NCI-H2029 (cell line): ENCODE results near the gene MFSD11.
"Not testable (repeated sequence)": the region's sequence is repeated elsewhere in the genome, so short reads cannot be mapped to it uniquely, and the experiment has no call there.

Source experiments
- DNase-seq: peaks from one replicate; lab custom pipeline; 2025; lab: John Stamatoyannopoulos, UW

Gene MFSD11

DNA sequence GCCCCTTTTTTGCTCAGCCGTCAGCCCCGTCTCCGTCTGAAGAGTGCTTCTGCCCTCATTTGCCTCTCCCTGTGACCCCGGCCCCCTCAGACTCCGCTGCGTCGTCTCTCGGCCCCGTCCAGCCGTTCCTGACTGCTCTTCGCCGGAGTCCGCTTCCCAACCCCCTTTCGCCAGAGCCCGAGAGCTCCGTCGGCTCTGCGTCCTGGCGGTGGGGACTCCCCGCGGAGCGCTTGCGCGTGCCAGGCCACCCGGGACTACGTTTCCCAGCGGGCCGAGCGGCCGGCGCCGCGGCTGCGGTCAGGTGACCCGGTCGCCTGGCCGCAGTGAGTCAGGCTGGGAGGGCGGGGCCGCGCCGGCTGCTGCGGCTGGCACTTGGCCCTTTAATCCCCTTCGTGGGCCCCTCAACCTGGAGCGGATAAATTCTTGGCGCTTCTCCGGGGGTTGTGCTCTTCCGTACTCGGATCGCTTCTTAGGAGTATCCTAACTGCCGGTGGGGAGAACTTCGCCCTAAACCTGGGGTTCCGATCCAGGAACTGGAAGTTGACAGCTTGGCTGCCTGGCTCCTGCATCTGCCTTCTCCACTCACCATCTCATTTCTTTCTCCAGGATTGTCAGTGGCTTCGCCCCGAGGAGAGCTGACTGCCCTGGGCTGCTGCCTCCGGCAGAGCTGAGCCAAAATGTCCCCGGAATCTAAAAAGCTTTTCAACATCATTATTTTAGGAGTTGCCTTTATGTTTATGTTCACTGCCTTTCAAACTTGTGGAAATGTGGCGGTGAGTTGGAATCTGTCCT, at the start of gene MFSD11:
TSS of gene MFSD11 (plus strand) at position 444 of the 792 bp plus-strand sequence. CDS start at position 678, 234 bp downstream.
- peak; percentile 86 for DNase-seq

DNA sequence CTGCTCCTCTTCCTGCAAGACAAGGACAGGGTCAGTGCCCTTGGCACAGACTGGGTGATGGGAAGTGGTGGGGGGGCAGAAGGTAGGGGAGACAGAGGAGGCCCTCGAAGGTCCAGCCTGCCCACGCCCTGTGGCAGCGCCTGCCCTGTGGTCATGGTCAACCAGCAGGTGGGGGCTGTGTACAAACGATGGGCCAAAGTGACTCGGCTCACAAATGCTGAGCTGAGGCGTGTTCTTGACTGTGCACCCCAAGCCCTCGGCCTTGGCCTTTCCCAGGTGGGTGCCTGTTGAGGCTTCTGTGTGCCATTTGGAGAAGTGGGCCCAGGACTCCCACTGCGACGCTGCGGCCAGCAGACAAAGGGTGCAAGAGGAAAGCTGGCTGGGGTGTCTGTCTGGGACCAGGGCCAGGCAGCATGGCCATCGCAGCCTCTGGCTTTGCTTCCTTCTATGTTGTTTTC, 49.7 kb upstream of the MFSD11 start:
- DNase-seq: no peak

DNA sequence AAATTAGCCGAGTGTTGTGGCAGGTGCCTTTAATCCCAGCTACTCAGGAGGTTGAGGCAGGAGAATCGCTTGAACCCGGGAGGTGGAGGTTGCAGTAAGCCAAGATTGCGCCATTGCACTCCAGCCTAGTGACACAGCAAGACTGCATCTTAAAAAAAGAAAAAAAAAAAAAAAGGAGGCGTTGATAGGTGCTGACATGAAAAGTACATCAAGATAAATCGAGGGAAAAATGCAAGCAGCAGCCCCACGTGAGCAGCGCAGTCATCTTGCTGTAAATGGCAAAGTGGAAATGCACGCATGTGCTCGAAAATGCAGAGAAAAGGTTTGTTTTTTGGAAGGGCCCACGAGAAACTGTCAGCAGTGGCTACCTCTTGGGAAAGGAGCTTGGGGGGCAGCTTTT, 48.1 kb upstream of the MFSD11 start:
- no peak for DNase-seq

DNA sequence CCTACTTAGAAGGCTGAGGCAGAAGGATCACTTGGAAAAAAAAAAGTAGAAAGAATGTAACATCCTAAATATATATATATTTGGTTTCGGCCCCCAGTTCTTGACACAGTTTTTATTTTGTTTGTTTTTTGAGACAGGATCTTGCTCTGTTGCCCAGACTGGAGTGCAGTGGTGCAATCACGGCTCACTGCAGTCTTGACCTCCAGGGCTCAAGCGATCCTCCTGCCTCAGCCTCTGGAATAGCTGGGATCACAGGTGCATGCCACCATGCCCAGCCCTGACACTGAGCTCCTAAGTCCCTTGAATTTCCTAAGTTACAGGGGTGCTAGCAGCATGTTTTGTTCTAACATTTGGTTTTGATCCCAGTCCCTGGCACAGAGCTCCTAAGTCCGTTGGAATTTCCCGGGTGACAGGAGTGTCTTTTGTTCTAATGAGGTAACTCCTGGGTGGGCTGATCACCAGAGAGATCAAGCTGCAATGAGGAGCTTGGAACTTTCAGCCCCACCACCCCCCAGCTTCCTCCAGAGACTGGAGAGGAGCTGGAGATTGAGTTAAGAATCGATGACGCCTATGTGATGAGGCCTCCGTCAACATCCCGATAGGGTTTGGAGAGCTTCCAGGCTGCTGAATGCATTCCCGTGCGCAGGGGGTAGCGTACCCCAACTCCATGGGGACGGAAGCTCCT, 47.2 kb upstream of the MFSD11 start:
- no peak for DNase-seq

DNA sequence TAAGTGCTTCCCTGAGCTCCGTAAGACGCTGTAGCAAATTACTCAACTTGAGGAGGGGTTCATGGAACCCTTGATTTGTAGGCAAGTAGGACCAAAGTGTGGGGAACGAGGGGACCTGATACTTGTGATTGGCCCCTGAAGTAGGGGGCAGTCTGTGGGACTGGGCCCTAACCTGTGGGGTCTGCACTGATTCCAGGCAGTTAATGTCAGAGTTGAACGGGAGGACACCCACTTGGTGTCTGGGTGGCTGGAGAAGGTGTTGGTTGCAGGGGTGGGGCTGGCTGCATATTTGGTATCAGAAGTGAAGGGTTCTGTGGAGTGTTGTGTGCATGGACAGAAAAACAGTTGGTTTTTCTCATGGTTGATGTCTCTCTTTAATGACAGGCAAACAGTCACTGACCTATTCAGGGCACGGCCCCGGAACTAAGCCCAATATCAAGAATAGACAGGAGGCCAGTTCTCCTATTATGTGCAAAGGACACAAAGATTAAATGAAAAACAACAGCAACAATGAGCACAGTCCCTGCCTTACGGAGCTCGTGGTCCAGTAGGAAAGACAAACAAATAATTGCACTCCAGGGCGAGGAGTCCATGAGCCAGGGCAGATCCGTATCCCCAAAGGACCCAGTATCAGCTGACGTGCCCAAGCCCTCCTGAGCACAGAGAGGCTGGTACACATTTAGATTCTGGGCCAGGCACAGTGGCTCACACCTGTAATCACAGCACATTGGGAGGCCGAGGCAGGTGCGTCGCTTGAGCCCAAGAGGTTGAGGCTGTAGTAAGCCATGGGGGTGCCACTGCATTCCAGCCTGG, 46.3 kb upstream of the MFSD11 start:
- no peak for DNase-seq

DNA sequence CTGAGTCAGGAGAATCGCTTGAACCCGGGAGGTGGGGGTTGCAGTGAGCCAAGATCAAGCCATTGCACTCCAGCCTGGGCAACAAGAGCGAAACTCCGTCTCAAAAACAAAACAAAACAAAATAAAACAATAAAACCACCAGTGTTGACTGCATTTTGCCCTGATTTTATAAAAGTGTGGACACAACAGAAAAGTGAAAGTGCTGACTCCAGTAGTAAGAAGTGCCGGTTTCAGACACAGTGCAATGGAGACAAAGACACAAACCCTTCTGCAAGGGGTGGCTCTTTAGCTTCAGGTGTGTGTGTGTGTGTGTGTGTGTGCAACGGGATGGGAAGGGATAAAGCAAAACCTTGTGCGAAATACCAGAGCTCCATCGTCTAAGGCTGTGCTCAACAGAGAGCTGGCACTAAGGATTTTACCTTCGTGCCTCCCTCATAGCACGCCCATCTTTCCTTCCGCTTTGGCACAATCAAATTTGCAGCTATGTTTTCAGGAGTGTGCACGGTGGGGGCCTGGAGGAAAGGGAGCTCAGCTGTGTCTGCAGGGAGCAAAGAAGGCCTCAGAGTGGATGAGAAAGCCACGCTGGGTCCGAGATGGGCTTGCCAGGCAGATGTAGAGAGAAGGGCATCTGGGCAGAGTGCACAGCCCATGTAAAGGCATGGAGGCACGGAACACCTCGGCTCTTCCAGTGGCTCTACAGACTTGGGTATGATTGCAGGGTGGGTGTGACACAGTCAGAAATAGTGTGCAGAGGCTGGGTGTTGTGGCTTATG, 42.7 kb upstream of the MFSD11 start:
- no peak for DNase-seq

DNA sequence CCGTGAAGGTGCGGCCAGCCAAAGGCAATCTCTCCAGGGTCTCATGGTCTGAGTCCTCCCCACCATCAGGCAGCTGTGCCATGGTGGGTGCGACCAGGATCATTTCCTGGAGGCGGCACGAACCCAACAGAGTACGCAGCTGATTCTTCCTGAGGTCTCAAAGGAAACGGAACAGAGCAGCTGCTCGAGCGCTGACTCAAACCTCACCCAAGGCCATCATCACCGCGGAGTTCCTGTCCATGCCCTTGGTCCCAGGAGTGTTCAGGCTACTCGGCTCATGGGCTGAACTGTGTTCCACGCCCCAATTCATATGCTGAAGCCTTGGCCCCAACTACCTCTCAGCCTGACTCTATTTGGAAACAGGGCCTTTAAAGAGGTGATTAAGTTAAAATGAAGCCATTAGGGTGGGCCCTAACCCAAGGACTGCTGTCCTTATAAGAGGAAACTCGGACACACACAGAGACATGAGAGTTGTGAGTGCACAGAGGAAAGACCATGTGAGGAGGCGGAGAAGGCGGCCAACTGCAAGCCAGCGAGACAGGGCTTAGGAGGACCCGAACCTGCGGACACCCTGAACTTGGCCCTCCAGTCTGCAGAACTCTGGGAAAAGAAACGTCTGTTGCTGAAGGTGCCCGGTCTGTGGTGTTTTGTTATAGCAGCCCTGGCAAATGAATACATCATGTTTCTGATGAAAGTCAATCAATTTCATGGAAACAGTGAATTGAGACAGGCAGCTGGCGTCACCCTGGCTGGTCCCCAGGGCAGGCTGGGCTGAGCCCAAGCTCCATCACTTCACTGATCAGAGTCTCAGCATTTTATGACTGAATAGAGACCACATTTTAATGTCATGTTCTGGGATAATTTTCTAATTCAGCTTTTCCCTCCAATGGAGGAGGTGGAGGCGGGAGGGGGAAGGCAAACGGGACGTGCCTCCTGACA, 40.9 kb upstream of the MFSD11 start:
- DNase-seq: no peak

DNA sequence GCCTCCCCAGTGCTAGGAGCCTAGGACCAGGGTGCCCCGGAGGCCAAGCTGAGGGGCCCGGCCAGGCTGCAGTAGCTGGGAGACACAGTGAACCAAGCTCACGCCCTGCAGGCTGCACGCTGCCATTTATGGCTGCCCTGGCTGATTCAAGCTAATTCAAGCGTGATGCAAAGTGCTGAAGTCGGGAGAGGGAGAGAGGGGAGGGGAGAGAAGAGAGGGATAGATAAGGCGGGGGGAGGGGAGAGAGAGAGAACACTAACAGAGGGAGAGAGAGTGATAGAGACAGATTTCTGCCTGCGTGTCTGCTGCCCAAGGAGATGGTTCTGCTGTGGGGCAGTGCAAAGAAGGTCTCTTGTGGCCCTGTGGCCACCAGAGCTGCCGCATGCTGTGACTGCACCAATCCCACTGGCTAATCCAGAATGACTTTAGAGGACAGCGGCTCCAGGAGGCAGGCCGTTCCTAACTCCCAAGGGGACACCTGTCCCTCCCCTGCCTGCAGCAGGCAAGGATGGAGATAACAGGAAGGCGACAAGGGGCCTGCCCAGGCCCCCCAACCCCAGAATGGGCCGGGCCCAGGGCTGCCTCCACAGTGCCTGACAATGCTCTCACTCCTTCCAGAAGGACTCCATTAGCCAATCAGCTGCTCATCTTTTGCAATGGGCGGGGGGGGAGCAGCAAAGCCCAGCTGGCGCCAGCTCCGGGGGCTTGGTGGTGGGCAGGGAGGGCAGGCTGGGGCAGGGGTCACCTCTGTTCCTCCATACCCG, 40.0 kb upstream of the MFSD11 start:
- DNase-seq: no peak

DNA sequence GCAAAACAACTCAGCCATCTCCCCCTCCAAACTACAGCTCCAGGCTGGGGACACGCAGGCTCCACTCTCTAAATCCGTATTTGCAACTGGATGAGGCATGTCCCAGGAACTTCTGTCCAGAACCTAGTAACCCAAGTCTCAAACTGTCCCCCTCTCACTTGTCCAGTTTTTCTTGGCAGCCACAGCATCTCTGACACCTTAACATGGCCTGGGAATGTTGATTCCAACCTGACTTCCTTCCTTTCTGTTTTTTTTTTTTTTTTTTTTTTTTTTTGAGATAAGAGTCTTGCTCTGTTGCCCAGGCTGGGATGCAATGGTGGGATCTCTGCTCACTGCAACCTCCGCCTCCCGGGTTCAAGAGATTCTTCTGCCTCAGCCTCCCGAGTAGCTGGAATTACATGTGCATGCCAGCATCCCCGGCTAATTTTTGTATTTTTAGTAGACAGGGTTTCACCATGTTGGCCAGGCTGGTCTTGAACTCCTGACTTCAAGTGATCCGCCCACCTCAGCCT, 39.4 kb upstream of the MFSD11 start:
- not testable (repeated sequence) for DNase-seq

DNA sequence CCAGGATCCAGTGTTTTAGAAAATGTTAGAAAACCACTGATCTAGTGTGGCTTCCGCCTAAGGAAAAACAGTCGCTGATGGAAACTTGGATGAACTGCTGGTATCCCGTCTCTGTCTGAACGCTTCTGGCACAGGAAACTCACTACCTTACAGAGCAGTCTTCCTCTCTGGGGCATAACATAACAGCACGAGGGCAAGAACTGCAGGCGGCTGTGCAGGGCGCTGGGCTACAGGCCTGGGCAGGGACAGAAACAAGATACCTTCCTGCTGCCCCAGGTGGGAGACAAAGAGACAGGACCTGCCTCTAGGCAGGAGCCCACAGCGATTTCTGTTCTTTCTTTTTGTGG, 37.7 kb upstream of the MFSD11 start:
- no peak for DNase-seq

DNA sequence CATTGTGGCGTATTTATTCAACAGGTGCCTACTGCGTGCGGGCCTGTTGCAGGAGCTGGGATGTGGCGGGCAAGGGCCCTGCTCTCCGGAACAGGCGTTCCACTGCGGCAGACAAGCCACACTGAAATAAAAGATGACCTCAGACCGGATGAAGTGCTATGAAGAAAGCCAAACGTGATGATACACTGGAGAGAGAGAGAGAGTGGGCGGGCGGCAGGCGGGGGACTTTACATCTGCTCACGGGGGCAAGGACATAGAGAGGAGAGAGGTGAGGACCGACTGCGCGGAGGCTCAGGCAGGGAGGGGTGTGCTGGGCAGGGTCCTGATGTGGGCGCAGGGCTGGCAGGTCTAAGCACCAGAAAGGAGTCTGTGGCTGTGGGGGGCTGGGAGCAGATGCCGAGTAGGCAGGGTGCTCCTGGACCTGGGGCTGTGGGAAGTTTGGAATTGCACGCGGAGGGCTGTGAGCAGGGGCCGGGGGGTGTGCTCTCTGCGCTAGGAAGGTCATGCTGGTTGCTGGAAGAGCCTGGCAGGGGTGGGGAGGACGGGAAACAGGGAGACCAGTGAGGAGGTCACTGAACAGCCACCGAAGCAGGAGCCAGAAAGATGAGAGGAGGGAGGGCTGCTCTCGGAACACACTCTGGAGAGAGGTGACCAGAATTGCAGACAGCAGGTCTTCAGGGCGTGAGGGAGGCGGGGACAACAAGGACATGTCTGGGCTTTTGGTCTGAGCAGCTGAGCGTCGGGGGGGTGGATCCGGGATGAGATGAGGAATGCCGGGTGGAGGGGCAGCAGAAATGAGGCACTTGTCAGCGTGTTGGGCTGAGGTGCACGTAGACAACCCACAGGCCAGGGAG, 37.1 kb upstream of the MFSD11 start:
- no peak for DNase-seq

DNA sequence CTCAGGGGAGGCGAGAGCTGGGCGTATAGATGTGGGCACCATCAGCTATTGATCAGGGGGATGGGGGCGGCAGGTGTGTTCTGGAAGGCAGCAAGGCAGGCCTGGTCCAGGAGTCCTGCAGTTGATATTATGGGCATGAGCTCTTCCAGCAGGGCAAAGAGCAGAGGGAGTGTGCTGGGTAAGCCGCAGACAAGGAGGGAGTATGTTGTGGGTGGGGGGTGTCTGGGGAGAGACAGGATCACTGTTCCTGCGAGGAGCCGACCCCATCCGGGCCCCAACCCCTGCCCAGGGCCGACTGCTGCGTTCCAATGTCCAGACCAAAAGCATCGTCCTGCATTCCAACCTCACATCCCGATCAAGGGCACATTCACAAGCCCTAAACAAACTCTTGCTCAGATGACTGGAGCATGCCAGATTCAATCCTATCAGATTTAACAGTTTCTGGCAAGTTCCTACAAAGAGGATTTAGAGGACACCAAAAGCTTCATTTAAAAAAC, 36.4 kb upstream of the MFSD11 start:
- no peak for DNase-seq

DNA sequence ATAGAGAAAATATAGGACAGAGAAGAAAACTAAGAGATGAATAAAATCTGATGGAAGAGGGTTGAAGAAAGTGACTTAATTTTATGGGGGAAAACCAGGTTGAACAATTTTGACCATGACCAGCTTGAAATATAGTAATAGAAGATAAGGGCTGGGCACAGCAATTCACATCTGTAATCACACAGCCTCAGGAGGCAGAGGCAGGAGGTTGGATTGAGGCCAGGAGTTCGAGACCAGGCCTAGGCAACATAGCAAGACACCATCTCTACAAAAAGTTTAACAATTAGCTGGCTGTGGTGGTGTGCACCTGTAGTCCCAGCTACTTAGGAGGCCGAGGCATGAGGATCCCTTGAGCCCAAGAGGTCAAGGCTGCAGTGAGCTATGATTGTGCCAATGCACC, 35.8 kb upstream of the MFSD11 start:
- DNase-seq: no peak

DNA sequence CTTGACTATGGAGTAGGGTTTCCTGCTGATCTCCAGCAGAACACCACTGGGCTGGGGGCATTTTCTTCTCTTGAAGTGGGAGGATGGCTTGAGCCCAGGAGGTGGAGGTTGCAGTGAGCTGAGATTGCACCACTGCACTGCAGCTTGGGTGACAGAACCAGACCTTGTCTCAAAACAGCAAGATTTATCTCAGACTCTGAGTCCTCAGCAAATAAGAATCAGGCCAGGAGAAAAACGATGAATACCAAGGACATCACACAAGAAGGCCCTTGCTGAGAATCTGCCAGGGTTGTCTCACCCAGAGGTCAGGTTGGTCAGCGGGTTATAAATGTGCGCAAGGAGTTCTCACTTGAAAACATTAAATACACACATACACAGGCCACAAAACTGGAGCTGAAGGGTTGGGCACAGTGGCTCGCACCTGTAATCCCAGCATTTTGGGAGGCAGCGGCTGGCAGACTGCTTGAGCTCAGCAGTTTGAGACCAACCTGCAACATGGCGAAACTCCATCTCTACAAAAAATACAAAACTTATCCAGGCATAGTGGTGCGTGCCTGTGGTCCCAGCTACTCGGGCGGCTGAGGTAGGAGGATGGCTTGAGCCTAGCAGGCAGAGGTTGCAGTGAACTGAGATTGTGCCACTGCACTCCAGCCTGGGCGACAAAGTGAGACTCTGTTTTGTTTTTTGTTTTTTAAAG, 34.8 kb upstream of the MFSD11 start:
- no peak for DNase-seq

DNA sequence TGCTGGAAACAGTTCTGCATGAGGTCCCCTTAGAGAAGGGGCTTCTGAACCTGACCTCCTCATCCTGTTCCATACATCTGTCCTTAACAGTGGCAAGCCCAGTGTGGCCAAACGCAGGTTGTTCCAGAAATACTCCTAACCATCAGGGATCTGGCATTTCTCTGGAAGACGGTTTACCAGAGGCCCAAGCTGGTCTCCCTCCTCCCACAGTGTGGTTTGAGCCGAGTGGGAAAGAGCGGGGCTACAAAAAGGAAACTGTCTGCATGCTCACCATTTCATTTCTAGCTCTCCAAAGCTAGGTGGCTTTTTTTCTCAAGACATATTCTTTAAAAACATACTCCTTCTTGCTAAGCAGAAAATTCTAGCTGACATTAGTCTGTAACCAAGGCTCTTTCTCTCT, 33.1 kb upstream of the MFSD11 start:
- no peak for DNase-seq

DNA sequence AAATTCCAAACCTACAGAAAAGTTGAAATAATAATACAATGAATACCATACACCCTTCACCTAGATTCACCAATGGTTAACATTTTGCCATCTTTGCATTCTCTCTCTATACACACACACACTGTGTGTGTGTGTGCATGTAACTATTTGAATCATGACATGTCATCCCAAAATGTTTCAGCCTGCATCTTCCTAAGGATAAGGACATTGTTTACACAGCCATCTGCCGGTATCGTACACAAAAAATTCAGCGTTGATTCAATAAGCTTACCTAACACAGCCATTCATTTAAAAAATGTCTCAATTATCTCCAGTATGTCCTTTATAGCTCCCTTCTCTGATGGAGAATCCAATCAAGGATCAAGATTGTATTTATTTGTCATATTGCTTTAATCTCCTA, 31.1 kb upstream of the MFSD11 start:
- DNase-seq: no peak

DNA sequence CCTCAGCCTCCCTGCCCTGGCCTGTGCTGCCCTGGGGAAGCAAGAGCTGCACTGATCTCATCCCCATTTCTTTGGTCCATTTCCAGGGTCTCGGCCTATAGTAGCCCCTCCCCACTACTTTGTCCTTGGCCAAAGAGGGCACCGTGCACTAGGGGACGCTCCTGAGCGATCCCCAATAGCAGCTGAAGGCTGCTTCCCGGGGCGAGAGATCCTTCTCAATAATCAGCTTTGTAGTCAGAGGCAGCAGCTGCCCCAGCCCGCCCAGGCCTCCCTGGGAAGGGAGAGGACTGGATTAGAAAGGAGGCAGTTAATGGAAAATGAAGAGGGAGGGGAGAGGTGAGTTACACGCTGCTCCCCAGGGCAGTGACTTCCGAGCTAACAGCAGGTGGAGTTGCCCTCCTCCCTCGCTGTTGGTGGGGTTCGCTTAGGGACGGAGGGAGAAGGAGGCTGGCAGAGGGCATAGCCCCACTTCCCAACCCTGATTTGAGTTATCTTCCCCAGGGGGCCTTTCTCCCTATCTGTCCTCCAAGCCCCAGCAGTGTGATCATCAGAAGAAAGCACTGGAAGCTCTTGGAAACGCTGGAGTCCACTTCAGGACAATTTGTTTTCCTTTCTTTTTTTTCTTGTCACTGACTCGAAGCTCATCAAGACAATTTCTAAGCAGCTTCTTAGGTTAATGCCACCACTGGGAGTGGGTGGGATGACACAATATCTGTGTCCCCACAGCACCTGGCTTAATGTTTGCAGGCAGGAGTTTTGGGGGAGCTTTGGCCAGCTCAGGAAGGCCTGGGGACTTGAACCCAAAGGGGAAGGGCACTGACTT, 29.7 kb upstream of the MFSD11 start:
- no peak for DNase-seq
